ENCODE measurements around the gene GNAL. TPM values are rescaled to one million over a fixed set of nuclear protein-coding genes. Genes with fewer than 3 reads are reported as not detected.
"Not testable (repeated sequence)": the region's sequence is repeated elsewhere in the genome, so short reads cannot be mapped to it uniquely, and the experiment has no call there.

Gene GNAL
- total RNA-seq (2022) (0.61 and 1.2 TPM in 2 replicates), Bru-seq, nascent RNA (percentile 14 among the genes with signal in this experiment), BruChase-seq, experiment 1, labeled RNA remaining after a 6-hour chase (percentile 11 among the genes with signal in this experiment), BruChase-seq, experiment 2, labeled RNA remaining after a 2-hour chase (percentile 9 among the genes with signal in this experiment)
- long read RNA-seq, partial matches to known transcripts: 0 of 4 reads
- long read RNA-seq, other reads (novel, unspliced or antisense): 3 of 4 reads

GRCh38 chr18:11688972-11689668, at the start of gene GNAL:
Gene GNAL (plus strand): TSS chr18:11689264. CDS start chr18:11689564, 300 bp downstream.
- Mint-ChIP-seq H3K27me3 (ENCODE audit: unreplicated experiment) (peaks cover 46% of the 10 kb centered on the region), H3K4me1 (ENCODE audit: low read depth, unreplicated experiment) (peaks cover 8% of the 10 kb centered on the region), H3K9me3 (ENCODE audit: low read depth, unreplicated experiment) (no peaks in the 10 kb centered on the region), H3K36me3 (ENCODE audit: insufficient read depth, unreplicated experiment) (no peaks in the 10 kb centered on the region), H3K4me3 (ENCODE audit: low read depth, unreplicated experiment) (peak within 1 kb of the TSS; percentile 36), H3K27ac (ENCODE audit: unreplicated experiment) (no peak within 1 kb of the TSS)
- intact Hi-C loops (cut with micrococcal nuclease; ENCODE audit: unreplicated experiment): no loop called here
- peak; percentile 68 for DNase-seq
- BruUV-seq (replicated peaks): no TSS peak
- CTCF ChIA-PET: interaction anchor here (0.8 to 0.9 kb wide), 2 partner anchors 11 to 26 kb away, joined by 3 read pairs; no protein-coding TSS in a partner anchor
- TF ChIP-seq CTCF (IDR thresholded peaks at IDR 0.05; ENCODE audit: unreplicated experiment): no peak

GRCh38 chr18:11647310-11647709, 41.8 kb upstream of the GNAL start:
- BruUV-seq (replicated peaks); H3K36me3 Mint-ChIP-seq (ENCODE audit: insufficient read depth, unreplicated experiment); DNase-seq; H3K4me1 Mint-ChIP-seq (ENCODE audit: low read depth, unreplicated experiment); intact Hi-C loops (cut with micrococcal nuclease; ENCODE audit: unreplicated experiment); H3K9me3 Mint-ChIP-seq (ENCODE audit: low read depth, unreplicated experiment); H3K27ac Mint-ChIP-seq (ENCODE audit: unreplicated experiment); H3K4me3 Mint-ChIP-seq (ENCODE audit: low read depth, unreplicated experiment); CTCF ChIA-PET: not testable (repeated sequence)
- peaks cover 28% of the 10 kb centered on the region for H3K27me3 Mint-ChIP-seq (ENCODE audit: unreplicated experiment)

- H3K4me1 Mint-ChIP-seq (ENCODE audit: low read depth, unreplicated experiment); BruUV-seq (replicated peaks); H3K36me3 Mint-ChIP-seq (ENCODE audit: insufficient read depth, unreplicated experiment); H3K27ac Mint-ChIP-seq (ENCODE audit: unreplicated experiment); DNase-seq; CTCF ChIA-PET; H3K4me3 Mint-ChIP-seq (ENCODE audit: low read depth, unreplicated experiment); intact Hi-C loops (cut with micrococcal nuclease; ENCODE audit: unreplicated experiment); H3K9me3 Mint-ChIP-seq (ENCODE audit: low read depth, unreplicated experiment): not testable (repeated sequence)
- peaks cover 28% of the 10 kb centered on the region for H3K27me3 Mint-ChIP-seq (ENCODE audit: unreplicated experiment)
Measured at GRCh38 chr18:11647804-11648203, 41.3 kb upstream of the GNAL start.

- Mint-ChIP-seq H3K4me3 (ENCODE audit: low read depth, unreplicated experiment) (no peak overlapping the region), H3K9me3 (ENCODE audit: low read depth, unreplicated experiment) (peaks cover 2% of the 10 kb centered on the region), H3K27ac (ENCODE audit: unreplicated experiment) (no peak overlapping the region), H3K4me1 (ENCODE audit: low read depth, unreplicated experiment) (no peaks in the 10 kb centered on the region), H3K27me3 (ENCODE audit: unreplicated experiment) (peaks cover 46% of the 10 kb centered on the region), H3K36me3 (ENCODE audit: insufficient read depth, unreplicated experiment) (no peaks in the 10 kb centered on the region)
- CTCF ChIA-PET: no interaction called here
- no peak for TF ChIP-seq CTCF (IDR thresholded peaks at IDR 0.05; ENCODE audit: unreplicated experiment)
- BruUV-seq (replicated peaks): no TSS peak
- DNase-seq: no peak
- intact Hi-C loops (cut with micrococcal nuclease; ENCODE audit: unreplicated experiment): no loop called here
Measured at GRCh38 chr18:11649839-11650238, 39.2 kb upstream of the GNAL start.

- intact Hi-C loops (cut with micrococcal nuclease; ENCODE audit: unreplicated experiment): no loop called here
- no peak overlapping the region for H3K27ac Mint-ChIP-seq (ENCODE audit: unreplicated experiment)
- no peaks in the 10 kb centered on the region for H3K4me1 Mint-ChIP-seq (ENCODE audit: low read depth, unreplicated experiment)
- CTCF ChIA-PET: no interaction called here
- BruUV-seq (replicated peaks): no TSS peak
- no peaks in the 10 kb centered on the region for H3K36me3 Mint-ChIP-seq (ENCODE audit: insufficient read depth, unreplicated experiment)
- peaks cover 2% of the 10 kb centered on the region for H3K9me3 Mint-ChIP-seq (ENCODE audit: low read depth, unreplicated experiment)
- no peak for DNase-seq
- no peak for TF ChIP-seq CTCF (IDR thresholded peaks at IDR 0.05; ENCODE audit: unreplicated experiment)
- H3K4me3 Mint-ChIP-seq (ENCODE audit: low read depth, unreplicated experiment): no peak overlapping the region
- H3K27me3 Mint-ChIP-seq (ENCODE audit: unreplicated experiment): peaks cover 67% of the 10 kb centered on the region
Measured at GRCh38 chr18:11651899-11652298, 37.2 kb upstream of the GNAL start.
